ENCODE data around the gene FHL3.

The FHL3 gene

DNA sequence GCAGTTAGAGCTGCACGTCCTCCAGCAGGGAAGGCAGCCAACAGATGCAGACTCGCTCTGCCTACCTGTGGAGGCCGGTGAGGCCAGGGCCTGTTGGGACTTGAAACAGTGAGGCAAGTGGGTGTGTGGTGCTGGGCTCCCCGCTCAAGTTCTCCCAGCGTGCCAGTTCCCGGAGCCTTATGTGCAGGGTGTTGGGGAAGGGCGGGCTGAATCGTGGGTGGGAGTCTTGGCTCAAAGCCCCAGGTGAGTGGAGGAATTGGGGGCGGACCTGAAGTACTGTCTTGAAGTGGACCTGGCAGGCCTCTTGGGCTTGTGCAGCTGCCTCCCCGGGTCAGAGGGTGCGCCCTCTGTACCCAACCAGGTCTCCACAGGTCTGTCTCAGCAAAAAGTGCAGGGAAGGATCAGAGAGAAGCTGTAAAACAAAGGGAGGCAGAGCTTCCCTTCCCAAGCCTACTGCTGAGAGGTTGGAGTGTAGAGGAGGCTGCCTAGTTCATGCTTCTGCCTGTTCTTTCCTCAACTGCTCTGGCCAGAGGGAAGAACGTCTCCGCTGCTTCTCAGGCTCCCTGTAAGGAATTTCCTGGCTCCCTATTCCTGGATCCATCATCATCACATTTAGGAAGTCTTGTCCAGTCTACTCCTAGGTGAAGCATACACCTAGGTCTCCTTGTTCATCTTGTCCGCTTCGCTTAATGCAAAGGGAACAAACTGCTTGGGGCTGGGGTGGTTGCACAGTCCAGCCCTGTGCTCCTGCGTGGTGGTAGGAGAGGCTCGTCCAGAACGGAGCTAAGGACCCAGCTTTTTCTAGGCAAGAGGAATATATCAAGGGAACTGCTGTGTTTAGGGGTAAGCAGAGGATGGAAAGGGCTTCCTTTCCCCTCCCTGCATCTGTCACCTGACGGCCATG lies 22.1 kb upstream of the FHL3 start:
- Mint-ChIP-seq H3K27me3 (no peaks in the 10 kb centered on the region), H3K27ac (peak overlapping the region; percentile 88), H3K4me3 (no peak overlapping the region), H3K4me1 (peaks cover 62% of the 10 kb centered on the region), H3K9me3 (no peaks in the 10 kb centered on the region), H3K36me3 (ENCODE audit: low read depth) (peaks cover 20% of the 10 kb centered on the region)
- no peak for ATAC-seq
- peak; percentile 18 for DNase-seq

DNA sequence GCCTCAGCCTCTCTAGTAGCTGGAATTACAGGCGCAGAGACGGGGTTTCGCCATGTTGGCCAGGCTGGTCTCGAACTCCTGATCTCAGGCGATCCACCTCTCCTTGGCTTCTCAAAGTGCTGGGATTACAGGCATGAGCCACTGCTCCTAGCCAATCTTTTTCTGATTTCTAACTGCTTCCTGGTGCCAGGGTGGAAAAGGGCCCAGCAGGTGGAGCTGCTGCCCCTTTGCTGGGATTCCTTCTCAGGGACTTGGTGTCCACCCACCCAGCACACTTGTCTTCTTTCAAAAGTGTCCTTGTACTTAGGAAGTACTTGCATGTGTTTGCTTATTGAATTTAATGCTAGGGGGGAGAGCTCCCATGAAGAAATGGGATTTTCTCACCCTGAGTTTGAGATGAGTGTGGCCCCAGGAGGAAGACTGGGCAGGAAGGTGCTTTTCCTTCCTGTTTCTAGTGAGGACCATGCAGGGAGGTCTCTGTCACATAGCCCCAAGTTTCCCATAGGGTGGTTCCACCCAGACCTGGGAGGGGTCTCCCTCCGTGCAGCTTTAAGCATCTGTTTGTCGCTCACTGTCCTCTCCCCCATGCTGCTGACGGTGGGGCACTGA lies 21.4 kb upstream of the FHL3 start:
- DNase-seq (peak; percentile 61), ATAC-seq (no peak)
- Mint-ChIP-seq H3K9me3 (no peaks in the 10 kb centered on the region), H3K27ac (no peak overlapping the region), H3K4me1 (peaks cover 59% of the 10 kb centered on the region), H3K4me3 (no peak overlapping the region), H3K36me3 (ENCODE audit: low read depth) (peaks cover 26% of the 10 kb centered on the region), H3K27me3 (no peaks in the 10 kb centered on the region)

DNA sequence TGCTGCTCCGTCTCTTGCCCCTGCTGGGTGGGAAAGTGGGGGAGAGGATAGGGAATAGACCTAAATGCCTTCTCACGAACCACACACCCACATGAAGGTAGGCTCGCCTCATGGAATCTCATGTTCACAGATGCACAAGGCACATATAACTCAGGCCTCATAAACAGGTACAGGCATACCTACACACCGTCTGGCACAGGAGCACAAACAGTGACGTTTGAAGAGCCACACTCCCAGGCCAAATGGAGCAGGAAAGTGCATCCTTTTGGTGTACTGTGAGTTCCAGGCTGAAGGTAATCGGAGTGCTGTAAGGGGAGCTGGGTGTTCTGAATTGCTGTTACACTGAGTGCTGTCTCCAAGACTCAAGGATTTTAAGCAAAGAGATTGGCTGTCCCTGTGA lies 20.4 kb upstream of the FHL3 start:
- Mint-ChIP-seq H3K4me1 (peaks cover 48% of the 10 kb centered on the region), H3K27ac (no peak overlapping the region), H3K9me3 (no peaks in the 10 kb centered on the region), H3K36me3 (ENCODE audit: low read depth) (peaks cover 32% of the 10 kb centered on the region), H3K27me3 (no peaks in the 10 kb centered on the region), H3K4me3 (no peak overlapping the region)
- ATAC-seq: no peak
- no peak for DNase-seq

DNA sequence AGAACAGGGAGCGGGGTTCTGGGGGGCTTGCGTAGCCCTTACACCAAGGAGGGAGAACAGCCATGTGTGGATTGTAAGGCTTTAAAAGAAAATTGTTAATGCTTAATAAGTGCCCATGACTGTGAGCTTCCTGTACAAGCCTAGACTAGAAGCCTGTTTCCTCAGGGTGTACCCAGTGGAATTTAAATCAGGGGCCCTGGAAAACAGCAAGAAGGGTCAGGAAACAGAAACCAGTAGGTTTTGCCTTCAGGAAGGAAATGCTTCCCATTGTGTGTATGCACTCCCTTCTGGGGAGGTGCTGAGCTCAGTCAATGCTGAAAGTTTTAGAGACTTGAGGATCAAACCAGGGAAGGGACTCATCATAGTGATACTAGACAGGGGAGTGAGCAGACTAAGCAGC lies 19.9 kb upstream of the FHL3 start:
- Mint-ChIP-seq H3K9me3 (no peaks in the 10 kb centered on the region), H3K27ac (no peak overlapping the region), H3K36me3 (ENCODE audit: low read depth) (peaks cover 36% of the 10 kb centered on the region), H3K27me3 (no peaks in the 10 kb centered on the region), H3K4me1 (peaks cover 44% of the 10 kb centered on the region), H3K4me3 (no peak overlapping the region)
- no peak for DNase-seq
- no peak for ATAC-seq

DNA sequence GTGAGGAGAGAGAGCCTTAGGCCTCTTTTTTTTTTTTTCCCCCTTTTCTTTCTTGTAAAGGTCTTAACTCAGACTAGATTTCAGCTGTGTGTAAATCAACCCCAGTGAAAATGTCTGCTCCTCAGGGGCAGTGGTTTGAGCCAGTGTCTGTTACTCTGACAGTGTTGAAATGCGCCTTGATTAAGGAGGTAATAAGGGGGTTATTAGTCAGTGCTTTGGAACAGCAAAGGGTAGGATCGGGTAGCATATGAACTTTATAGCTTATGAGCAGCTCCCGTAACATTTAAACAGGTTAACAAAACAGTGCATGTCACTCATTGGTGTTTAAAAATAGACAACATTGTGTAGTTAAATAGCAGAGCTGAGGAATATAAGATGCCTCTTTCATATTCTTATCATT lies 17.5 kb upstream of the FHL3 start:
- Mint-ChIP-seq H3K36me3 (ENCODE audit: low read depth) (peaks cover 53% of the 10 kb centered on the region), H3K27me3 (no peaks in the 10 kb centered on the region), H3K4me3 (no peak overlapping the region), H3K4me1 (peaks cover 28% of the 10 kb centered on the region), H3K27ac (peak overlapping the region; percentile 65), H3K9me3 (no peaks in the 10 kb centered on the region)
- DNase-seq (no peak), ATAC-seq (no peak)

DNA sequence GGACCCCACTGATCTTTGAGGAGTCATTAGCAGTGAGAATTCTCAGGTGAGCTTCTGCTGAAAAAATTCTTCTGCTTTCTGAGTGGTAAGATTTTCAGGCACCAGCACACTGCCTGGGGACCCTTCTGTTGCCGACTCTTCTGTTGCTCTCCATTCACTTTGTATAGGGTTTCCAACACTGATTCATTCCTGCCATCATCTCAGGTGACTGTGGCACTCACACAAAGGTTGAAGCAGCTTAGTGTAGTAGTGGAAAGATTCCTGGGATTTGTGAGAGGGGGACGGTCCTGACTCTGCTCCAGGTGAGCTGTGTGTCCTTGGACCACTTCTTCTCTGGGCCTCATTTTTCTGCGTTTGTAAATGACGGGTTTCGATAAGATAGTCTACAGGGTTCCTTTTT lies 16.7 kb upstream of the FHL3 start:
- Mint-ChIP-seq H3K9me3 (no peaks in the 10 kb centered on the region), H3K4me3 (no peak overlapping the region), H3K4me1 (peaks cover 20% of the 10 kb centered on the region), H3K27me3 (no peaks in the 10 kb centered on the region), H3K27ac (no peak overlapping the region), H3K36me3 (ENCODE audit: low read depth) (peaks cover 57% of the 10 kb centered on the region)
- DNase-seq: no peak
- ATAC-seq: no peak

DNA sequence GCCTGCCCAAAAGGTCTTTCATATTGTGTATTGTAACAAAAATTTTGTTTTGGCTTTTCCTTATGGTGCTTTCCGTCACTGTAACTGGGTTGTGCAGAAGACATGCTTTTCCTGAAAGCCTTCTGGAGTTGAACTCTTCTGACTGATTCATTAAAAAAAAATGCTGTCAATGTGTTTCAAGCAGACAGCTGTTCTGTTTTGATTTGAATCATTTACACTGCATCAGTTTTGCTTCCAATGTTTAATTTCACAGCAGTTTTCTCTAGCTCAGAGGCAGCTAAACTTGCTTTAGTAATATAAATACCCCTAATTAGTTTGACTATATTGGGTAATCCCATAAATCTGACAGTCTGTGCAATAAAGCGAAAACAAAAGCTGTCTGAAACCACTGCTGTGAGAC lies 15.1 kb upstream of the FHL3 start:
- H3K4me1 Mint-ChIP-seq: peaks cover 23% of the 10 kb centered on the region
- H3K27ac Mint-ChIP-seq: no peak overlapping the region
- DNase-seq: no peak
- no peak overlapping the region for H3K4me3 Mint-ChIP-seq
- H3K9me3 Mint-ChIP-seq: no peaks in the 10 kb centered on the region
- peaks cover 62% of the 10 kb centered on the region for H3K36me3 Mint-ChIP-seq (ENCODE audit: low read depth)
- H3K27me3 Mint-ChIP-seq: no peaks in the 10 kb centered on the region
- ATAC-seq: no peak

DNA sequence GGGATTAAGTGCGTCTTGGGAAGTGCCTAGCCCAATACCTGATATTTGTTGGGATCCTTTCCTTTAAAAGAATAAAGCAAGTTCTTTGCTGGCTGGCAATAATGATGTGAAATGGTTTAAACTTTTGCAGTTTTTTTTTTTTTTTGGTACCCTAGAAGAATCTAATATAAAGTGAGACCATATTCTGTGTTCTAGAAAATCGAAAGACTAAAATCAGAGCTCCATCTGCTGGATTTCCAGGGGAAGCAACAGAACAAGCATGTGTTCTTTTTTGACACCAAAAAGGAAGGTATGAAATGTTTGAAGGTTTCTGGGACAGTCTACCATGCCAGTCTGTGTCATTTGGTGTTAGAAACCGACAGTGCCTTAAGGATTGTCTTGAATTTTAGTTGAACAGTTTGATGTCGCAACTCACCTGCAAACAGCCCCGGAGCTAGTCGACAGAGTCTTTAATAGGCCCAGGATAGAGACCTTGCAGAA lies 13.6 kb upstream of the FHL3 start:
- Mint-ChIP-seq H3K27me3 (no peaks in the 10 kb centered on the region), H3K27ac (no peak overlapping the region), H3K4me3 (no peak overlapping the region), H3K9me3 (no peaks in the 10 kb centered on the region), H3K4me1 (peaks cover 37% of the 10 kb centered on the region), H3K36me3 (ENCODE audit: low read depth) (peaks cover 65% of the 10 kb centered on the region)
- DNase-seq: no peak
- no peak for ATAC-seq

DNA sequence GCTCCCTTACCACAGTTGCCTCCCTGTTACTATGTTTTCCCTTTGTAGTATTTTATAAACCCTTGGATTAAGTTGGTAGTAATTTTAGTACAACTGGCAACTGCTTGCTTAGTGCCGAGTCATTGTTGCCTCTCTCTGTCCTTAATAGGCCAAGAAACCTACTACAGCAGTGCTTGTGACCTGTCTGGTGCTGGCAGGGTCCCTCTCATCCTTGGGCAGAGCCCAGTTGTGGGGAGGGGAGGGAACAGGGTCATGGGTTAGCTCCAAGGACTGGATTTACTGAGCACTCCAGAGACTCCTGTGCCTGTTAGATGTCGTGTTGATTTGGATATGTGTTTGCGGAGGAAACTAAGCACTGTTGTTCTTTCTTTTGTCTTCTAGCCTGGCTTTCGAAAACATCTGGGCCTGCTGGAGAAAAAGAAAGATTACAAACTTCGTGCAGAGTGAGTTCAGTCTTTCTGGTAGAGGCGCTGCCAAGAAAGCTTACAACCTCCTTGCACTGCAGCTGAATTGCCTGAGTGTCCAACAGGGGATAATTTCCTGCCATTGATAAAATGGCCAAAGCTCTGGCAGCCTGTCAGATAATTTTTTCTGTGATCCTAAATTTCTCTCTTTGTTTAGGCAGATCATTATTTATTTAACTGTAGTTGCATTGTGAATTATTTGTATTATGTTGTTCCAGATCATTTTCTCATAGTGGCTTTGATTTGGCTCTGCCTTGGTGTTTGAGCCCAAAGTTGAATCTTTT lies 10.8 kb upstream of the FHL3 start:
- peaks cover 59% of the 10 kb centered on the region for H3K4me1 Mint-ChIP-seq
- no peak for DNase-seq
- H3K9me3 Mint-ChIP-seq: no peaks in the 10 kb centered on the region
- ATAC-seq: no peak
- H3K27me3 Mint-ChIP-seq: no peaks in the 10 kb centered on the region
- no peak overlapping the region for H3K4me3 Mint-ChIP-seq
- peak overlapping the region; percentile 83 for H3K27ac Mint-ChIP-seq
- peaks cover 59% of the 10 kb centered on the region for H3K36me3 Mint-ChIP-seq (ENCODE audit: low read depth)

DNA sequence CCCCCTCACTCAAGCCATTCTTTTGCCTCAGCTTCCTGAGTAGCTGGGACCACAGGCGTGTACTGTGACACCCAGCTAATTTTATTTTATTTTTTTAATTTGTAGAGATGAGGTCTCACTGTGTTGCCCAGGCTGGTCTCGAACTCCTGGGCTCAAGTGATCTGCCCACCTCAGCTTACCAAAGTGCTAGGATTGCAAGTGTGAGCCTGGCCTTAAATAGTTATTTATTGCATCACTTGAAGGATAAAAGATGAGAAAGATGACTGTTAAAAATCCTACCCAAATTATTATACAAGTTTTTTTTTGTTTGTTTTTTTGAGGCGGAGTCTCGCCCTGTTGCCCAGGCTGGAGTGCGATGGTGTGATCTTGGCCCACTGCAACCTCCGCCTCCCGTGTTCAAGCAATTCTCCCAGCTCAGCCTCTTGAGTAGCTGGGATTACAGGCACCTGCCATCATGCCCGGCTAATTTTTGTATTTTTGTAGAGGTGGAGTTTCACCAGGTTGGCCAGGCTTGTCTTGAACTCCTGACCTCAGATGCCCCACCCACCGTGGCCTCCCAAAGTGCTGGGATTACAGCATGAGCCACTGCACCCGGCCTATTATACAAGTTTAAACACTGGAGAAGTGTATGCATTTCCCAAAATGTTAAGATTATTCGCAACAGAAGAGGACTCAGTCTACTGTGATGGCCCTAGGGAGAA lies 9.6 kb upstream of the FHL3 start:
- Mint-ChIP-seq H3K9me3 (no peaks in the 10 kb centered on the region), H3K4me3 (peak overlapping the region; percentile 98), H3K4me1 (peaks cover 72% of the 10 kb centered on the region), H3K27me3 (no peaks in the 10 kb centered on the region), H3K36me3 (ENCODE audit: low read depth) (peaks cover 50% of the 10 kb centered on the region), H3K27ac (peak overlapping the region; percentile 60)
- ATAC-seq: no peak
- no peak for DNase-seq

DNA sequence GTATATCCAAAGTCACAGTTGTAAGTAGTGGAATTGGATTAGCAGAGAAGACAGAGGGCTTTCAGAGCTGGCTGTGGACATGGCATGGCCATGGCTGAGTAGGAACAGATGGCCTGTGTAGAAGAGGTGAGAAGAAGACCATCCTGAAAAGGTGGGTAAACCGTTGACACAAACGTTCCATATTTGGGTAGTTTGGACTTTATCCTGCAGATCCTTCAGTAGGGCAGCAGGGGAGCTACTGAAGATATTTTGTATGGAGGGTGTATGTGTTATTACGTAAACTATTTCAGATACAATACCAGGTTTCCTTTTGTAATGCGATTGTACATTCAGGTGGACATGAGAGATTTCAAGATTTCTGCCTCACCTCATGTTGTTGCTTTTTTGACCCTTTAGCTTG lies 8.9 kb upstream of the FHL3 start:
- Mint-ChIP-seq H3K27ac (peak overlapping the region; percentile 98), H3K27me3 (no peaks in the 10 kb centered on the region), H3K9me3 (no peaks in the 10 kb centered on the region), H3K4me1 (peaks cover 78% of the 10 kb centered on the region), H3K36me3 (ENCODE audit: low read depth) (peaks cover 46% of the 10 kb centered on the region), H3K4me3 (peak overlapping the region; percentile 98)
- ATAC-seq (no peak), DNase-seq (no peak)

DNA sequence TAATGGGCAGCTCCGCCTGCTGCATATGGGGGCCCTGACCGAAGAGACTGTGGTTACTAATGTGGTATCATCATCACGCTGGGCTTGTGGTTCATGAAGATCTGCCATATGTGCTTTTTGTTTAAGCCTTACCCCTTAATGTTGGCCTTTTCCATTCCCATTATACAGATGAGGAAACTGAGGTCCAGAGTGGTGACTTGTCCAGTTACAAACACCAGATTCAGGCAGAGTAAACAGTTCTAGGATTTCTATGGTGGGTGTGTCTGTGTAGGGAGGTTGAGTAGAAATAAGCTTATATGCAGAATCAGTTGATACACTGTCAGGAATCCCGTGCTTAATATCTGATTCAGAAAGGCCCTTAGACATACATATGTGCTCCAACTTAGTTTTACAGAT lies 7.9 kb upstream of the FHL3 start:
- Mint-ChIP-seq H3K4me3 (peak overlapping the region; percentile 98), H3K4me1 (peaks cover 80% of the 10 kb centered on the region), H3K36me3 (ENCODE audit: low read depth) (peaks cover 37% of the 10 kb centered on the region), H3K27me3 (no peaks in the 10 kb centered on the region), H3K9me3 (no peaks in the 10 kb centered on the region), H3K27ac (peak overlapping the region; percentile 98)
- DNase-seq (no peak), ATAC-seq (no peak)

DNA sequence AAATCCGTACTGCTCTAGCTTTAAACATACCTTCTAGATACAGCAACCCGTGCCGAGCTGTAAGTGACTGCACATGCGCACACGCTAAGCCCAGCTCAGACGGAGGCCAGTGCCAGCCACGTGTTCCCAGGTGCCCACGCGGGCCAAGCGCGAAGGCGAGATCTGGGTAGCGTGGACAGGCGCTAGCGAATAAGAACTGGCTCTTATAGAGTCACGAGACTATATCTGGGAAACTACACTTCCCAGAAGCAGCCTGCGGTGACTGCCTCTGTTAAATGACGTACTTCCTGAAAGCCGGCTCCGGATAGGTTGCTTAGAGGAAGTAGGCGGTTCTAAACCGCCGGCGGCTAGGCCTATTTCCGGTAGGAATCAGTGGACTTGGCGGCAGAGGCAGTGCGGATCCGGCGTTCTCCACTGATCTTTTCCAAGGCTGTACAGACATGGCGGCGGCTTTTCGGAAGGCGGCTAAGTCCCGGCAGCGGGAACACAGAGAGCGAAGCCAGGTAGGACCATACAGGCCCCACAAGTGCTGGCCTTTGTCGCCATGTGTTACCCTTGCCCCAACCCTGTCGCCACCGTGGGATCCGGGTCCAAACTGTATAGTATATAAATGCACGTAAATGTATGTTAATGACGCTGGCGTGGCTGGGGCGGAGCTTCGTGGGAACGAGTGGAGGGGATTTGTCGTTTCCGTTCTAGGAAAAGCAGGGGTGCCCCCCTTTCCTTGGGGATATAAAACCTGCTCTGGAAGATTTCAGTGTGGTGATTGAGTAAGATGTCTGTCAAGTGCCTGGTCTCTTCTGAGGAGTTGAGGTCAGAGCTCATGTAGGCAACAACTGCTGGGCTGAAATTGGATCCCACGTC lies 7.3 kb upstream of the FHL3 start, which contains the start of gene UTP11:
TSS of gene UTP11 (plus strand) at position 372 of the 864 bp plus-strand sequence. CDS start at position 441, 69 bp downstream.
- peak within 1 kb of the TSS; percentile 98 for H3K4me3 Mint-ChIP-seq
- peaks cover 33% of the 10 kb centered on the region for H3K36me3 Mint-ChIP-seq (ENCODE audit: low read depth)
- H3K27me3 Mint-ChIP-seq: no peaks in the 10 kb centered on the region
- H3K4me1 Mint-ChIP-seq: peaks cover 84% of the 10 kb centered on the region
- DNase-seq (peak; percentile 84), ATAC-seq (peak; percentile 84)
- H3K9me3 Mint-ChIP-seq: no peaks in the 10 kb centered on the region
- peak within 1 kb of the TSS; percentile 98 for H3K27ac Mint-ChIP-seq

Measured in activated naive CD8-positive, alpha-beta T cell treated with anti-CD3 and anti-CD28 coated beads, Interleukin-2, amount 50 U/mL, for 24 hours (primary cell).